ENCODE data around the gene ACOX3.

GRCh38 chr4:8370835-8371595, 69.5 kb downstream of the ACOX3 start:
- no peak for TF ChIP-seq CTCF (conservative IDR thresholded peaks at IDR 0.05; ENCODE audit: low read depth, low read length)
- no peak for TF ChIP-seq EZH2 (IDR thresholded peaks at IDR 0.05; ENCODE audit: low read length, unreplicated experiment)
